Middle frontal gyrus (tissue), 1 donor: ENCODE data around the gene CRYBG3.
"Not testable (repeated sequence)": the region's sequence is repeated elsewhere in the genome, so short reads cannot be mapped to it uniquely, and the experiment has no call there.

Experiments used
- DNase-seq: peaks from one replicate; pipeline ENCODE4 v3.0.0-alpha.2; 2015; ENCODE audit warnings: low spot score; ENCODE audit errors: extremely low spot score

CRYBG3 gene

DNA sequence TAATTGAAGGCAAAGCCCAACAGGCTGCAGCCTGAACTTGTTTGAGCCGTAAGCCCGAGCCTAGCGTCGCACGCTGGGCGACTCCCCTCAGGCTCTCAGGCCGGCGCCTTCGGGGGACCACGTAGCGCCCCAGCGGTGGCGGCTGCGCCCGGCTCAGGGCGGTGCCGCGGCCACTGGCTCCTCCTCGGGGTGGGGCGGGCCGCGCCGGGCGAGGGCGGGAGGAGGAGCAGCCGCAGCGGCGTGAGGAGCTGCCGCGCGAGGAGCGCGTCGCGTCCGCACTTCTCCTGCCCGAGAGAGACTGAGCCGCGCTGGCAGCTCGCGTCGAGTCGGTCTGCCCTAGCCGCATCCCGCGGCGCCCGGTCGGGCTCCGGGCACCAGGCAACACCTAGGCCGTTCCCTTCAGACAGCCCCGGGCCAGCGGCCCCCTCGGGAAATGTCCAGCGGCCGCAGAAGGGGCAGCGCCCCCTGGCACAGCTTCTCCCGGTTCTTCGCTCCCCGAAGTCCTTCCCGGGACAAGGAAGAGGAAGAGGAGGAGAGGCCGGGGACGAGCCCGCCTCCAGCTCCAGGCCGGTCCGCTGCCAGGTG lies at the start of gene CRYBG3:
Gene CRYBG3, plus strand, starts transcription at position 238 of the 585 bp plus-strand sequence. Its CDS starts 196 bp downstream, at position 434.
- peak; percentile 53 for DNase-seq

DNA sequence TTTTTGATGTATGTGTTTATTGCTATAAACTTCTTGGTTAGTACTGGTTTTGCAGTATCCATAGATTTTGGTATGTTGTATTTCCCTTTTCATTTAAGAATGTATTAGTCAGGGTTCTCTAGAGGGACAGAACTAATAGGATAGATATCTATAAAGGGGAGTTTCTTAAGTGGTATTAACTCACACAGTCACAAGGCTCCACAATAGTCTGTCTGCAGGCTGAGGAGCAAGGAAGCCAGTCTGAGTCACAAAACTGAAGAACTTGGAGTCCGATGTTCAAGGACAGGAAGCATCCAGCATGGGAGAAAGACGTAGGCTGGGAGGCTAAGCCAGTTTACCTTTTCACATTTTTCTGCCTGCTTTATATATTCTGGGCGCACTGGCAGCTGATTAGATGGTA lies 48.9 kb upstream of the CRYBG3 start:
- DNase-seq: no peak

DNA sequence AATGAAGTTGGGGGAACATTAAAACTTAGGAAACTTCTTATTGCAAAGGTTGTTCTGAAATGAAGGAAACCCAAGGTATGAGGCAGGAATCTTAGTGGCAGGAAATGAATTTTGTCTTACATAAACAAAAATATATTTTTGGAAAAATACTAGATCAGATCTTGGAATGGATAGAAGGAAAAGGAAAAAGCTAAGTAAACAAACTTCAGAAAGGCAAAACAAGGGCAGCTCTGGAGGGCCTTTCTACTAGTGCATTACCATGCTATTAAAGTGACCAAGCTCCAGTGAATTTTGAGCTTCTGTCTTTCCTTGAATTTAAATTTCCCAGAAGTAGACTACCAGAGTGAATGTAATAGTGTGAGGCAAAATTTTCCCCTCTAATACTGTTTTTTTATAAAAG lies 43.7 kb upstream of the CRYBG3 start:
- DNase-seq: no peak

DNA sequence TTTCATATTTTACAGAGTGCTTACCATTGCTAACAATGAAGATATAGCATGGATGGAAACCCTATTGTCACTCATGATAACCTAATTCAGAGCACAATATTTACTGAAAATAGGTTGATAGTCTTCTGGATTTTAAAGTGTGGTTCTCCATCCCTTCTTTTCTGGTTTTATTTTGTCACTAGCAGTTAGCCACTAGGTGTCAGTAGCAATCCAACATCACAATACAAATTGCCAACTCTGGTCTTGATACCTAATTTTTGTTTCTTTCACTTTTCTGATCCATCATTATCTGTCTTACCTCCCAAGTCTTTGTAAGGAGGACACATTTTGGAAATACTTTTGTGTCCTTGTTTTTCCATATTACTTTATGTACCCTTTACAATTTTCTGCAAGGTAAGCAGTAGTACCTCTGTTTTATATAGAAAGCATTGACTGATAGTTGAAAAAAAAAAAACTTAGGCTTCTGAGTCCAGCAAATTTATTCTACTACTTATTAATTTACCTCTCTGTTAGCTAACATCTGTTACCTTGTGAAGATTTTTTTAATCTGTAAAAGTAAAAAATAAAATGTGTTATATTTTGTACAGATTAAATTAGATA lies 28.3 kb upstream of the CRYBG3 start:
- DNase-seq: peak; percentile 36

DNA sequence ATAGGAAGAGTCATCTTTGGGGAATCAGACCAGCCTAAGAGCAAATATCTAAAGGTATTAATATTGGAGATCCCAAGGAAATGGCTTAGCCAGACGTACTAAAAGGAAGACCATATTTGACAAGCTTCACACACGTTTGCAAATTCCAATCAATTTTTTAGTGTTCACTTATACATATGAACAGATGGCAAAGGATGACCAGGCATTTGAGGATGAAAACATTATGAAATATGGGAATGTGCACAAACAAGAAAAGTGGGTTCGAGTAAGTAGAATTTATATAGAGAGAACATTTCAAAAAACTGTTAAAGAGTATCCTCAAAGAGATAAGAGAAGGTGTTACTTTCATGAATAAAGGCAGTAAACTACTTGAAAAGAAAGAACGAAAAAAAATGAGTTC lies 25.9 kb upstream of the CRYBG3 start:
- no peak for DNase-seq

DNA sequence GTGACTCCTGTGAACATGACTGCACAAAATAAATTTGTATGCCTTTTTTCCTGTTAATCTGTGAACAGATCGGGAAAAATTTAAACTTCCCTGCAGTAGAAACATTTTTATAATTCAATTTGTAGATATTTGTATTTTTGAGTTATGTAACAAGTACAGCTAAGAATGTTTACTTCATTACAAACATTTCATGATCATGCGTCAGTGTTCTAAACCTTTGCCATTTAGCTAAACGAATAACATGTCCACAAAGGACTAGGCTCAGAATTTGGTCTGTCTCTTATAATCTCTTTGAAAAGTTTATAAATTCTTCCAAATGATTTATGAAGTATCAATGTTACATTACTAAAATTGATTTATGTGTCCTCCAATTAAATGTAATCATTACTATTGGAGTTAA lies 17.3 kb upstream of the CRYBG3 start:
- DNase-seq: no peak

DNA sequence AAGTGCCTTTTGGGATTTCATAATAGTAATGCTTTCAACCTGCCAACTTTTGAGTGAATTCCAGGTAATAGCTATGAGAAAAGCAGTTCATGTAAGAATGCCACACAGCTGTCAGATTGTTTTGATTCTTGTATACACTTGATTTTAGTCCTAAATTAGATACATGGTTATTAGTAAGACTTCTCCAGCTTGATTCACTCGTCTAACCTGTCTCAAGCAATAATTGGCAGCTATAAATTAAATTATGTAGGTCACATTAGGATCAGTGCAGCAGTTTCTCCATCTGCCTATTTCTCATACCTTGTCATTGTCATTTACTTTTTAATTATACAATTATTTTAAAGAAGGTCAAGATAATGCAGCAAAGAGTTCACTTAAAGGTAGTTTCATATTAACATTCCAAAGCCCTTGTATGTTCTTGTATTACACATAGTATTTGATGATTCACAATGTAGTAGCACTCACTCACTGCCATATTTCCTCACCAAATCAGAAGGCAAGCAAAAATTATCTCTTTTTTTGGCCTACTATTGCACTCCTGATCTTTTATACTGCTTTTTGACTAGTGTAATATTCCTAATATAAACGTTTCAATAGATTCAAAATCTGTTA lies 10.9 kb upstream of the CRYBG3 start:
- DNase-seq: no peak

DNA sequence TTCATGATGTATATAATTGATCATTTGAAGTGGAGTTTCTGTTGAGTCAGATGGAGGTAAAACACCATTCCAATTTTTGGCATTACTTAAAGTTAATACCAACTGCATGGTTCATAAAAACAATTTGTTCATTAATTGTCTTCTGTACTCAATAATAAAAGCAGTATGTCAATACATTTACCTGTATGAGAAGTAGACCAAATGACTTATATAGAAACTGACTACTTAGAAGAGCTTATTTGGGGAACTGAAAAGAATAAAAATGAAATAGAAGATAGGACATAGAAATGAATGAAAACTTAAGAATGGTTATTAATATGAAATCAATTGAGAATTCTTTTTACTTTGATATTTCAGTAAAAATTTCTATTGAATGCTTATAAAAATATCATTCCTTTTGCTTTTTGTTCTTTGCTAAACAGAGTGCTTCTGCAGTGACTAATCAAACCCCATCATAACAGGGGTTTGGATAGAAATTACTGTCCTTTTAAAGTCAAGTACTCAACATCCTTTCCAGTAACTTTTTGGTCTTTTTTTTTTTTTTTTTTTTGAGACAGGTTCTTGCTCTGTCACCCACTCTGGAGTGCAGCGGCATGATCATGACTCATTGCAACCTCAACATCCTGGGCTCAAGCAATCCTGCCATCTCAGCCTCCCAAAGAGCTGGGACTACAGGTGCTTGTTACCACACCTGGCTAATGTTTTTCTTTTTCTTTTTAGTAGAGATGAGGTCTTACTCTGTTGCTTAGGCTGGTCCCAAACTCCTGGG lies 6.5 kb upstream of the CRYBG3 start:
- DNase-seq: no peak

DNA sequence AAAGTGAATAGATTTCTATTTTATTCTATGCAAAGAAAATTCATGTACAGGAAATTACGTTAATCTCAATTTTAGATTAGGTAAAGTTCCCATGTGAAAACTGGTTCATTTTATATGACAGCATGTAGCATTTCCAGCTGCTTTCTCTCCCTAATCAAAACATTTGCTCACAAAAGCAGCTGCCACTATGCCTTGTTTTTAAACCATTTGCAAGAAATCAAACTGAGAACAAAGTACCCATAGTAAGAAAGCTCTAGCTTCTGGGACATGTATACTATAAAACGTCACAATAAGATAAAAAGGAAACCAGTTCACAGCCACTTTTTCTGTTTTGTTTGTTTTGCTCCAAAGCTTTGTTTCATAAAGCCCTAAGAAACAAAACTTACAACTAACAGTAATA lies 5.0 kb upstream of the CRYBG3 start:
- DNase-seq: no peak

DNA sequence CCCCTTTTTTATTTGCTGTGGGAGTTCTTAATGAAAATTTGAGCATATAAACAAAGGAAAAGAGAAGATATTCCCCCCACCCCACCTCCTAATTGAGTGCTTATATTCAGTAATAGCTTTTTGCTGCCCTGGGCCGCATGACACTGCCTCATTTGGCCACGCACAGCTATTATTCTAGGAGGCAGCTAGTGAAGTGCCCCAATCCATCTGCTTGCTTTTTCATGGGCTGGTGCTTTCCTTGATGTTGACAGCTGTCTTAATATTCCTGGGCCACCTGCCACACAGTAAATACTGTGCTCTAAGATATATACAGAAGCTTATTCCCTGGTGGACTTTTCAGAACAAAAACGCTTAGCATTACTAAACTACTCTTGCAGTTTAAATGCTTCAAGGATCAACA lies 3.8 kb upstream of the CRYBG3 start:
- DNase-seq: no peak

DNA sequence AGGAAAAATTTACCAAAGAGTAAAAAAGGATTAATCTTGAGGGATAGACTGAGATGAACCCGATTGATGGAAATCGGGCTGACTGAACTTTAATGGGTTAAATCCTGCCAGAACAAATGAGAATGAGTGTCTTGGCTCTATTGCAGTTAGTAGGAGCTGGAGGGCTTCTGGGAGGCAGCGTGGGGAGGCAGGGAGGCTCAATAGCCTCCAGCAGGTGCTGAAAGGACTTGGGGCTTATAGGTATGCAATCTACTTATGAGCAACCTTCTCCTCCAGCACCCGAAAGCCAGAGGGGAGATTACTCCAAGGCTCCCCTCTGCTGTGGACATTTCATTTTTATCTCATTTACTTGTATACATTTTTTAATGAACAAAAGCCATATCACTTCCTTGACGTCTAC lies 1.0 kb upstream of the CRYBG3 start:
- no peak for DNase-seq

DNA sequence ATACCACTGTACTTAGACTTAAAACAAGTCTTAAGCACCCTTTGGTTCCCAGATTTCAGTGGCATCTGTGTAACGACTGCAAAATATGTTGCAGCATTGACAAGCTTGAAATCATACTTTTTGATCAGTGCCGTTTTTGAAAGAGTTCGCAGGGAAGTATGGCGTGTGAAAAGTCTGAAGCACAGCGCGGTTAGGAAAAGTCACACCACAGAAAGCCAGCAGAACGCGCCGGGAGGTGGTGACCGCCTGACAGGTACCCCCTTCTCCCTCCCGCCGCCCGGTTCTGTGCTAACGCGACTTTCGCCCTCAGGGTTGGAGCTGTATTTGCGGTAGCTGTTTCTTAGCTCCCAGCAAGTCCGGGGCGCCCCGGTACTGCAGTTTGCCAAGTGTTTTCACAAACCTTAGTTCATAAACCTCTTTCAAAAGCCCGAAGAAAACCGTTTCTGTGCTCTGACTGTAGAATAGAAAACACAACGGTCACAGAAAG lies 481 bp upstream of the CRYBG3 start:
- no peak for DNase-seq

DNA sequence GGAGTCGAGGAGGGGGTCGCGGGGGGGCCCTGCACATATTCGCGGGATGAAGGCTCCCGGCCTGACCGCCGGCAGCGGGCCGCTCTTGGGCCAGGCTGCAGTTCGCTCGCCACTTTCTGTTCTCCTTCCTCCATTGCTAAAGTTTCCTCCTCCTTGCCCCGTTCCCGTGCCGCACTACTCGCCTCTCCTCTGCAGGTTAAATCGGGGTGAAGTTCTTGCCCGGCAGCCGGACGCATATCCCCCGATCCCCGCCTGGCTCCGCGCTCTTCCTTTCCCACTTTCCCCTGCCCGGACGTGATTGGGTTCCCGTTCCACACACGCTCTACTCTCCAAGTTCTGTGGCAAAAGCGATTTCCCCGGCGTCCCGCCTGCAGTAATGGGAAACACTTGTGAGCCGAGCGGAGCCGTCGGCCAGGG lies 556 bp downstream of the CRYBG3 start:
- DNase-seq: no peak

DNA sequence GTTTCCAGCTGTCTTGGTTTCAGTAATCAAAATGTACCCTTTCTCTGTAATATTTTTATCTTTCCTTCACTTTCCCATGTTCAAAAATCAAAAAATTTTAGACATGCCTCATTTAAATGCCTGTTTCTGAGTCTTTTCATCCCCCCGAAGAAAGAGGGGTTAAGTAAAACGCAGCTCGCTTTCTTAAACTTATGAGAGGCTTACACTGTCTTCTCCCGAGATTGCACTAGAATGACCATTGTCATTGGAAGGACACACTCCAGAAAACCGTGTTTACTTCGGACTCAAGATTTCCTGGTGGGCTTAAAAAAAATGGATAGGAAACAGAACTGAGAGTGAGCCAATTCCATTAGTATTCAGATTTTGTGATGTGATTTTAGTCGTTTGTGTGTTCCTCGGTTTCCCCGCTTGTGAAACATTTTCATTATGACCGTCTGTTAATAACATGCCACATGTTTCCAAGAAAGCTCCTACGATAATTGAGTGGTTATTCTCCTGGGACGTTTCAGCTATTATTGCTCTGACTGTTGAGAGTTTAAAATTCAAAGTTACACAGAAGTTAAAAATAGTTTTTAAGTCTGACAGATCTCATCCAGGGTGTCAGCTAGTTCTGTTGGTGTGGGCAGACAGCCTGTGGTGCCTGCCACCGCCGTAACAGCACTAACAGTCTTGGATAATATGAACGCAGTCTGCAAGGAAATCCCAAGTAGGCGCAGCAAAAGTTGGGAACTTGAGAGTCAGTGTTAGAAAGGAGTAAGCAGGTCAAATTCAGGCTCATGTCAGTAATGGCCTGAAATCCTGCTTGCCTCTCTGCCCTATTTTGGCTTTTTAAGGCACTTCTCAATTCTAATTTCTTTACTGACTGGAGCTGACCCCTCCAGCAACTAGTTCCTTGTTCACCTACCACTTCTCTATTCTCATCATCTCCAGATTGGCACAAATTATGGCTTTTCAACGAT lies 1.5 kb downstream of the CRYBG3 start:
- no peak for DNase-seq

DNA sequence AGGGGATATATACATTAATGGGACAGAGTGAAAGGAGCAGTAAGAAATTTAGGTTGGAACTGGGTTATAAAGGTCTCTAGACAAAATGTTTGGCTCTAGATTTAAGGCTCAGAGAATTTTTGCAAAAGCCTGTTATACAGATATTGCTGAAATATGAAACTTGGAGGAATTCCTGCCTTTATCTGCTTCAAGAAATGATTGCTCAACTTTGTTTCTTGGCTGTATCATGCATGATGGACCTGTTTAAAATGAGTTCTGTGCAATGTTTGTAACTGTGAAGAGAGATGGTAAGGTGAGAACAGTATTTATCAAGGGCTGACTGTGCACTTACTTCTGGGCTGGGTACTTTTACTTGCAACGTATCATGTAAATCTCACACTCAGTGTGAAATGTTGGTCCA lies 3.3 kb downstream of the CRYBG3 start:
- no peak for DNase-seq

DNA sequence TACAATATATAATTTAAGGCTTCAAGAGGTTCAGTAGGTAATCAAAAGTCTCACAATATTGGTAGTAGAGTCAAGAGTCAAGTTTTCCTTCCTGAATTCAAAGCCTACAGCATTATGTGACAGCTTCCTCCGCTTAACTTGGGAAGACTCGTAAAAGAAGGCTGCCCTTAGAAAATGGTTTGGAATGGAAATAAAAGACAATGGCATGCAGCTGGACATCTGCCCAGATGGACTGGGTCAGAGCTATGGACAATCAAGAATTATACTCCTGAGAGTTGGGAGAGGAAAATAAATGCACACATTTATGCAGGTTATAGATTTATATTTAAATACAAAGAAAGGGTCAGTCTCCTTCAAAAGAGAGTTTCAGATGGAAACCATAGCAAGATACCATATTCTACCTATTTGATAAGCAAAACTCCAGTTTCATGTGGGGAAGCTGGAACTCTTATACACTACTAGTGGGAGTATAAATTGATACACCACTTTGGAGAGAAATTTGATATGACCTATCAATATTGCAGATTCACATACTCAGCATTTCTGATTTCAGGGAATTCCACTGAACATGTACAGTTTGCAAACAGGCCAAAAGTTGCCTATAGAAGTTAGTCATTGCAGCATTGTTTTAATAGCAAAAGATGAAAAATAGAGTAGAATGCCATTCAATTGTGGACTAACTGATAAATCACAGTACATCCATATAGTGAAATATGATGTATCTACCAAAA lies 6.1 kb downstream of the CRYBG3 start:
- no peak for DNase-seq

DNA sequence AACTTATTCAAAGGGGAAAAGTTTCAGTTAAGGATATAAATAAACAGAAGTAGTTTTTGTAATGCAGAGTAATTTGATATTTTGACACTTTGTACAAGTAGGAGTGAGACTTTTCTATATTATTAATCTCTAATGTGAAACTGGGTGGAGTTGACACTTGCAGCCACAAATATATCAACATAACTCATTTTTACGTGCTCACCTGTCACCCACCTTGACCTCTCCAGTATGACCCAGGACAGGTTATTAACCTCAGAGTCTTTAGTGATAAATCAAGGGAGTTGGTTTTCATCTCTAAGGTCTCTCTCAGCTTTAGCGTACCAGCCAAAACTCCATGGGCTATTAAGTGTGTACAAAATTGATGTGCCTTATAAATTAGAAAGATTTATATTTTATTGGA lies 7.4 kb downstream of the CRYBG3 start:
- no peak for DNase-seq

DNA sequence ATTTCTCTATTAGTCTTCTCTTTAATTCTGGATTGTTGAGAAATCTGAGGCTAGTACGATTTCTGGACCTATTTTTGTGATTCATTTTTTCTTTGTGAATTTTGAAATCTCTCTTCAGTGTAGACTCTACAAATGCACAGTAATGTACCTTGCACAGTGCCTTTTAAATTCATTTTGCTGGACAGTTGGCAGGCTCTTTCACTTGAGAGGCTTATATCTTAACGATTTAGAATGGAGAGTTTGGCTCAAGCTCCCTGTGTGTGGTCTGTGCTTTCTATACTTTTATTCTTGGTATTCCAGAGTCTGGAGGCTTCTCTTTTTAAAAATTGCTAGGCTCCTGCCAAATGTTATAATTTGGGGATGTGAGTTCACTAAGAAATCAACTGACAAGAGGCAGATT lies 8.8 kb downstream of the CRYBG3 start:
- DNase-seq: no peak

DNA sequence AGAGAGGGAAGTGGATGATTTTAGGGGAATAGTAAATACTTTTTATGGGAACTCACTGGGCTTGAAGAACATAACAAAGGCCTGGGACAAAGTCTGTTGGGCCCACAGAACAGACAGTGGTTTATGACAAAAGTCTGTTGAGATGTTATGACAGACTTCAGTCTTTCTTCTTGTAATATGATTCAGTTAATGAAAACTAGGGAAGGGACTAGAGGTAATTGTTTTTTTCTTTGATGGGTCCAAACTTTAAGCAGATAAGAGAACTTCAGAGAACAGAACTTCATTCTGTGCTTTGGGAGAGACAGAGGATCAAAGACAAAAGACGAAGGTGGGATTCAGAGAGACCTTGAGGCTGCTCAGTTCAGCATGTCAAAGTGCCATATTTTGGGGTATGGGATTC lies 9.3 kb downstream of the CRYBG3 start:
- no peak for DNase-seq

DNA sequence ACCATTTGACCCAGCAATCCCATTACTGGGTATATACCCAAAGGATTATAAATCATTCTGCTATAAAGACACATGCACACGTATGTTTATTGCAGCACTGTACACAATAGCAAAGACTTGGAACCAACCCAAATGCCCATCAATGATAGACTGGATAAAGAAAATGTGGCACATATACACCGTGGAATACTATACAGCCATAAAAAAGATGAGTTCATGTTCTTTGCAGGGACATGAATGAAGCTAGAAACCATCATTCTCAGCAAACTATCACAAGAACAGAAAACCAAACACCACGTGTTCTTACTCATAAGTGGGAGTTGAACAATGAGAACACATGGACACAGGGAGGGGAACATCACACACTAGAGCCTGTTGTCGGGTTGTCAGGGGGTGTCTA lies 11.4 kb downstream of the CRYBG3 start:
- not testable (repeated sequence) for DNase-seq
